ENCODE results near the gene CLNS1A.
"Not testable (repeated sequence)": the region's sequence is repeated elsewhere in the genome, so short reads cannot be mapped to it uniquely, and the experiment has no call there.

Gene CLNS1A

GRCh38 chr11:77637345-77638165 is at the start of gene CLNS1A:
CLNS1A (minus strand) TSS chr11:77637794; CDS start chr11:77637714, 80 bp downstream.
- peak; percentile 90 for DNase-seq (ENCODE audit: low spot score)

- no peak for DNase-seq (ENCODE audit: low spot score)
These were observed 49.5 kb upstream of the CLNS1A start for GRCh38 chr11:77687088-77687487.

GRCh38 chr11:77677138-77677537 is 39.5 kb upstream of the CLNS1A start:
- DNase-seq (ENCODE audit: low spot score): no peak

- DNase-seq (ENCODE audit: low spot score): peak; percentile 22
These were observed 34.7 kb upstream of the CLNS1A start for GRCh38 chr11:77672264-77672663.

GRCh38 chr11:77669848-77670511 is 32.4 kb upstream of the CLNS1A start:
- no peak for DNase-seq (ENCODE audit: low spot score)

- DNase-seq (ENCODE audit: low spot score): no peak
These were observed 31.2 kb upstream of the CLNS1A start for GRCh38 chr11:77668760-77669159.

GRCh38 chr11:77665240-77665965 is 27.8 kb upstream of the CLNS1A start:
- DNase-seq (ENCODE audit: low spot score): no peak

- no peak for DNase-seq (ENCODE audit: low spot score)
These were observed 24.1 kb upstream of the CLNS1A start for GRCh38 chr11:77661670-77662069.

- DNase-seq (ENCODE audit: low spot score): no peak
These were observed 23.4 kb upstream of the CLNS1A start for GRCh38 chr11:77660947-77661346.

GRCh38 chr11:77658213-77659013 is 20.8 kb upstream of the CLNS1A start:
- DNase-seq (ENCODE audit: low spot score): no peak

GRCh38 chr11:77656362-77656761 is 18.8 kb upstream of the CLNS1A start:
- no peak for DNase-seq (ENCODE audit: low spot score)

- no peak for DNase-seq (ENCODE audit: low spot score)
These were observed 17.3 kb upstream of the CLNS1A start for GRCh38 chr11:77654770-77655434.

- DNase-seq (ENCODE audit: low spot score): no peak
These were observed 12.5 kb upstream of the CLNS1A start for GRCh38 chr11:77650123-77650522.

- no peak for DNase-seq (ENCODE audit: low spot score)
These were observed 10.2 kb upstream of the CLNS1A start for GRCh38 chr11:77647654-77648305.

GRCh38 chr11:77644887-77645286 is 7.3 kb upstream of the CLNS1A start:
- DNase-seq (ENCODE audit: low spot score): no peak

- no peak for DNase-seq (ENCODE audit: low spot score)
These were observed 4.6 kb upstream of the CLNS1A start for GRCh38 chr11:77642228-77642627.

GRCh38 chr11:77636731-77637344 is 756 bp downstream of the CLNS1A start:
- DNase-seq (ENCODE audit: low spot score): no peak

- DNase-seq (ENCODE audit: low spot score): not testable (repeated sequence)
These were observed 3.7 kb downstream of the CLNS1A start for GRCh38 chr11:77633926-77634325.

- DNase-seq (ENCODE audit: low spot score): no peak
These were observed 7.4 kb downstream of the CLNS1A start for GRCh38 chr11:77630157-77630710.

GRCh38 chr11:77619576-77620198 is 17.9 kb downstream of the CLNS1A start:
- DNase-seq (ENCODE audit: low spot score): no peak
